Stimulated activated naive CD4-positive, alpha-beta T cell (primary cell): ENCODE data around the gene SLC19A1.
A peak's percentile ranks its signal among the peaks of the same experiment; 100 is the strongest.

ENCODE experiments used
- DNase-seq, 6 experiments: peaks; one replicate each; lab custom pipeline; 2025; lab: John Stamatoyannopoulos, UW

Gene SLC19A1

GRCh38 chr21:45545236-45545570 is 3.0 kb upstream of the SLC19A1 start:
- no peak for DNase-seq

- DNase-seq = no peak
Observed at GRCh38 chr21:45544449-45545235, 2.4 kb upstream of the SLC19A1 start.

- no peak for DNase-seq
Observed at GRCh38 chr21:45543710-45544448, 1.6 kb upstream of the SLC19A1 start.

GRCh38 chr21:45543371-45543709 is 1.1 kb upstream of the SLC19A1 start:
- no peak for DNase-seq

- peak in 2 of 6 experiments; percentile 37 to 73 for DNase-seq
Observed at GRCh38 chr21:45542667-45543370, 579 bp upstream of the SLC19A1 start.

- peak; percentile 48 to 73 (median 64) for DNase-seq
Observed at GRCh38 chr21:45541221-45542039, 810 bp downstream of the SLC19A1 start.

- DNase-seq = no peak
Observed at GRCh38 chr21:45540601-45540970, 1.7 kb downstream of the SLC19A1 start.

GRCh38 chr21:45539796-45540600 is 2.2 kb downstream of the SLC19A1 start:
- no peak for DNase-seq

GRCh38 chr21:45539046-45539795 is 3.0 kb downstream of the SLC19A1 start:
- no peak for DNase-seq

- no peak for DNase-seq
Observed at GRCh38 chr21:45538381-45539045, 3.7 kb downstream of the SLC19A1 start.

GRCh38 chr21:45537746-45538291 is 4.4 kb downstream of the SLC19A1 start:
- DNase-seq = no peak

GRCh38 chr21:45537111-45537745 is 5.0 kb downstream of the SLC19A1 start:
- no peak for DNase-seq

GRCh38 chr21:45536301-45537081 is 5.7 kb downstream of the SLC19A1 start:
- DNase-seq = no peak

- DNase-seq = no peak
Observed at GRCh38 chr21:45535341-45536081, 6.7 kb downstream of the SLC19A1 start.

GRCh38 chr21:45534636-45535331 is 7.5 kb downstream of the SLC19A1 start:
- no peak for DNase-seq

- no peak for DNase-seq
Observed at GRCh38 chr21:45533846-45534635, 8.2 kb downstream of the SLC19A1 start.
